Ishikawa (cell line): Measurements from ENCODE around the gene UBE3D.

Experiments used
- CEBPB ChIP-seq: IDR thresholded peaks from 2 replicates; pipeline ENCODE4 v1.6.1; 2012
- CREB1 ChIP-seq: IDR thresholded peaks from 2 replicates; pipeline ENCODE4 v1.6.1; 2012; ENCODE audit warnings: low read depth
- EGR1 ChIP-seq: IDR thresholded peaks from 2 replicates; pipeline ENCODE4 v1.6.1; 2012
- EP300 ChIP-seq: IDR thresholded peaks from 2 replicates; pipeline ENCODE4 v1.6.1; 2012; ENCODE audit warnings: borderline replicate concordance
- FOXM1 ChIP-seq: IDR thresholded peaks from 2 replicates; pipeline ENCODE4 v1.6.1; 2012; ENCODE audit warnings: low read depth, borderline replicate concordance
- NFIC ChIP-seq: IDR thresholded peaks from 2 replicates; pipeline ENCODE4 v1.6.1; 2012
- RAD21 ChIP-seq: IDR thresholded peaks from 2 replicates; pipeline ENCODE4 v1.6.1; 2012; ENCODE audit warnings: low read depth
- REST ChIP-seq: IDR thresholded peaks from 2 replicates; pipeline ENCODE4 v1.6.1; 2012; ENCODE audit warnings: low read depth, mild to moderate bottlenecking
- TAF1 ChIP-seq: IDR thresholded peaks from 2 replicates; pipeline ENCODE4 v1.6.1; 2012; ENCODE audit warnings: low read depth, mild to moderate bottlenecking
- TCF12 ChIP-seq: IDR thresholded peaks from 2 replicates; pipeline ENCODE4 v1.6.1; 2012; ENCODE audit warnings: low read depth
- TEAD4 ChIP-seq: IDR thresholded peaks from 2 replicates; pipeline ENCODE4 v1.6.1; 2012
- USF1 ChIP-seq: IDR thresholded peaks from 2 replicates; pipeline ENCODE4 v1.6.1; 2012
- YY1 ChIP-seq: IDR thresholded peaks from 2 replicates; pipeline ENCODE4 v1.6.1; 2012; ENCODE audit warnings: low read depth
- ZBTB7A ChIP-seq: IDR thresholded peaks from 2 replicates; pipeline ENCODE4 v1.6.1; 2012; ENCODE audit warnings: low read depth
- TF ChIP-seq, protein P1 (sequence below): IDR thresholded peaks from 2 replicates; pipeline ENCODE4 v1.6.1; 2012

The UBE3D gene

DNA sequence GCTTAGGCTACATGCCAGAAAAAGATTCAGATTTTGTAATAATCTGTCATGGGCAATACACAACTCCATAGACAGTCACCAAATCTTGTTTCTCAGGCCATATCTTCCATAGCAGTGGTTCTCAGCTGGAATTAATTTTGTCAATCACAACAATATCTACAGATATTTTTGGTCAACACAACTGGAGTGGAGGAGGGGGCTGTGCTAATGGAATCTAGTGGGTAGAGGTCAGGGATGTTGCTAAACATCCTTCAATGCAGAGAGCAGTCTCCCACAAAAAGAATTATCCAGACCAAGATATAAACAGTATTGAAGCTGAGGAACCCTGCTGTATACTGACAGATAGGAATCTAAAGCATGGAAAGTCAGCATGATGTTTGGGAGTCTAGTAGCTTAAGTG is 174.6 kb downstream of the UBE3D start:
- TF ChIP-seq USF1 (no peak), FOXM1 (no peak), REST (no peak), NFIC (no peak), EGR1 (no peak), TAF1 (no peak), TEAD4 (no peak), CREB1 (no peak), ZBTB7A (no peak), YY1 (no peak), RAD21 (no peak), TCF12 (no peak), CEBPB (no peak), EP300 (no peak)
- TF ChIP-seq, protein P1, sequence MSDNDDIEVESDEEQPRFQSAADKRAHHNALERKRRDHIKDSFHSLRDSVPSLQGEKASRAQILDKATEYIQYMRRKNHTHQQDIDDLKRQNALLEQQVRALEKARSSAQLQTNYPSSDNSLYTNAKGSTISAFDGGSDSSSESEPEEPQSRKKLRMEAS, result no peak

- TF ChIP-seq ZBTB7A (no peak), EGR1 (no peak), REST (no peak), FOXM1 (no peak), USF1 (no peak), EP300 (no peak), TEAD4 (no peak), YY1 (no peak), CEBPB (no peak), RAD21 (no peak), TCF12 (no peak), TAF1 (no peak)
- TF ChIP-seq, protein P1, result no peak
Measured at GRCh38 chr6:82890240-82890639, 175.4 kb downstream of the UBE3D start.

- TF ChIP-seq EGR1, result no peak
- no peak for TF ChIP-seq TCF12
Measured at GRCh38 chr6:82889143-82889542, 176.5 kb downstream of the UBE3D start.

DNA sequence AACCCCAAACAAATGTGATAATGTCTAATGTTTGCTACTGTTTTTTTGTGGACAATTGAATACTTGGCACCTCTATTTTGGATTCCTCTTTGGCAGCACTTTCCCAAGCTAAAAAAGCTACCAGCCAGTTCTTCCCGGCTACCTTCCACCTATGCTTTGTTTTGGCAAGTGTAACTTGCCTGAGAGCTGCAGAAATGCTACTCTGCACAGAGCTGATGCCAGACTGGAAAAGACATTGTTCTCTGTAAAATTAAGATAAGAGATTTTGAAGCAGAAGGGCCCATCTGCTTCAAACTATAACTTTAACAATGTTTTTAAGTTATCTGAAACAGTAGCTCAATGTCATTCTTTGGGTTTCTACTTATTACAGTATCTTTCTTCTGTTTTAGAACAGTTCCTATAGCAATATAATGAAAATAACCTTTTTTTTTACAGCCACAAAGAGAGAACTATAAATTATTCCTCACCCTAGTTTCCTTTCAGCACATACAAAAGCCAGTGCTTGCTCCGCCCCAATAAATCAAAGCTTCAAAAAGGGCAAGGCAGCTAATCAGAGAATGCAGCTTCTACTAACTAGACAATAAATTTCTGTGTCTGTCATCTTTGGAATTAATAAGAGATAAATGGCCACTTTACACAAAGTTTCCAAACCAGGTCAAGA is 183.1 kb downstream of the UBE3D start:
- no peak for TF ChIP-seq FOXM1

- TF ChIP-seq USF1 (no peak), ZBTB7A (no peak), REST (no peak), CEBPB (no peak), RAD21 (no peak)
Measured at GRCh38 chr6:82881519-82881918, 184.1 kb downstream of the UBE3D start.
